K562 (cell line): ENCODE data around the gene TULP3. TPM values are rescaled to one million over a fixed set of nuclear protein-coding genes. Genes with fewer than 3 reads are reported as not detected.
A peak's percentile ranks its signal among the peaks of the same experiment; 100 is the strongest.

ENCODE experiments used
- ATAC-seq: fragments of 200-7000 bp; cut with Tn5 transposase; 3 replicates; pipeline ENCODE4 v1.9.1; 2020; ENCODE audit warnings: moderate library complexity
- BruUV-seq: library from RNA; stranded (reverse); fragments of 400-500 nt; replicated peaks from 2 replicates; lab custom pipeline; 2021; lab: Mats Ljungman, UMichigan
- CTCF ChIA-PET: fragments of 300-600 bp; formaldehyde crosslinking; extraction: SDS; loops from one replicate; lab custom pipeline; 2021; ENCODE audit warnings: low intra/inter-chr PET ratio; lab: Yijun Ruan, JAX
- POLR2A ChIA-PET: fragments of 300-600, 350-650 bp; sonication (Branson Sonifier 250); formaldehyde crosslinking; extraction: SDS; loops from one replicate; lab custom pipeline; 2021; ENCODE audit warnings: antibody characterized with exemption, inconsistent platforms; lab: Yijun Ruan, JAX
- DNase-seq, 4 experiments: peaks; one replicate each; pipeline versions ENCODE4 v3.0.0 to v3.0.0-alpha.2; 2011 to 2018; ENCODE audit warnings: low spot score in 3 of 4, mixed read lengths in 3 of 4; ENCODE audit errors: extremely low read depth in 1 of 4
- FAIRE-seq: peaks from 2 replicates; lab custom pipeline; 2011; peaks lifted over from hg19 to GRCh38; lab: Jason Lieb, UNC
- H2AFZ ChIP-seq: 2 replicates; pipeline ENCODE4 v1.6.0; 2011; ENCODE audit warnings: low read depth, low read length, control low read depth, inconsistent platforms
- H3K27ac ChIP-seq: fragments of 200-600 bp; 3 replicates; pipeline ENCODE4 v1.8.0; 2011; ENCODE audit warnings: low read depth, mild to moderate bottlenecking, control low read depth, inconsistent platforms, low read length, moderate library complexity, mixed read lengths; ENCODE audit errors: extremely low read depth
- H3K27me3 ChIP-seq, 2 experiments: fragments of 300-600 bp in 1 of 2; 2 replicates in 1 of 2; 3 replicates in 1 of 2; pipeline versions ENCODE4 v1.6.0 to v1.8.0; 2011; ENCODE audit warnings: inconsistent platforms in 2 of 2, low read length in 2 of 2, mild to moderate bottlenecking in 1 of 2, mixed read lengths in 1 of 2, moderate library complexity in 1 of 2; ENCODE audit not compliant: control insufficient read depth in 2 of 2, insufficient read depth in 2 of 2
- H3K36me3 ChIP-seq: fragments of 300-600 bp; 3 replicates; pipeline ENCODE4 v1.8.0; 2011; ENCODE audit warnings: mild to moderate bottlenecking, low read length, inconsistent platforms; ENCODE audit not compliant: control insufficient read depth, insufficient read depth
- H3K4me1 ChIP-seq, 2 experiments: fragments of 200-600 bp in 1 of 2; replicated peaks in 1 of 2; 2 replicates in 1 of 2; 3 replicates in 1 of 2; pipeline versions ENCODE4 v1.5.1 to v1.8.0; 2011; ENCODE audit warnings: inconsistent platforms in 2 of 2, low read length in 2 of 2, mild to moderate bottlenecking in 1 of 2, mixed read lengths in 1 of 2, moderate library complexity in 1 of 2; ENCODE audit not compliant: control insufficient read depth in 2 of 2, insufficient read depth in 2 of 2
- H3K4me2 ChIP-seq: 2 replicates; pipeline ENCODE4 v1.6.1; 2011; ENCODE audit warnings: low read length, control low read depth, inconsistent platforms, mixed read lengths; ENCODE audit not compliant: insufficient read depth
- H3K4me3 ChIP-seq: fragments of 200-600 bp; sonication (generic), shearing (Covaris generic); 2 replicates; pipeline ENCODE4 v1.5.1; 2016; ENCODE audit warnings: control low read depth, inconsistent platforms
- H3K79me2 ChIP-seq: fragments of 200-600 bp; 3 replicates; pipeline ENCODE4 v1.8.0; 2011; ENCODE audit warnings: low read length, inconsistent platforms; ENCODE audit not compliant: control insufficient read depth, insufficient read depth
- H3K9ac ChIP-seq, 2 experiments: 2 replicates each; pipeline versions ENCODE4 v1.6.0 to v1.6.1; 2011; ENCODE audit warnings: low read depth in 2 of 2, low read length in 2 of 2, control low read depth in 1 of 2, inconsistent platforms in 1 of 2, mild to moderate bottlenecking in 1 of 2, mixed read lengths in 1 of 2; ENCODE audit not compliant: insufficient read depth in 1 of 2
- H3K9me1 ChIP-seq: one replicate; pipeline ENCODE4 v1.6.0; 2011; ENCODE audit warnings: inconsistent platforms, mild to moderate bottlenecking, low read length, moderate library complexity; ENCODE audit not compliant: control insufficient read depth, insufficient read depth
- H3K9me3 ChIP-seq: replicated peaks from 2 replicates; pipeline ENCODE4 v1.5.1; 2011; ENCODE audit warnings: low read depth, low read length, inconsistent platforms; ENCODE audit not compliant: control insufficient read depth, insufficient read depth
- H4K20me1 ChIP-seq: replicated peaks from 2 replicates; pipeline ENCODE4 v1.6.1; 2011; ENCODE audit warnings: low read length, inconsistent platforms, mixed read lengths; ENCODE audit not compliant: control insufficient read depth, insufficient read depth
- ADNP ChIP-seq: fragments of 200-800 bp; sonication (Bioruptor generic); IDR thresholded peaks from 2 replicates; pipeline ENCODE4 v1.6.1; 2016; ENCODE audit warnings: missing genetic modification characterization, missing compliant biosample characterization
- ARID2 ChIP-seq: fragments of 450-650 bp; IDR thresholded peaks from 2 replicates; pipeline ENCODE4 v1.6.1; 2017; ENCODE audit warnings: antibody characterized with exemption, mild to moderate bottlenecking
- CEBPB ChIP-seq: fragments of 450-650 bp; IDR thresholded peaks from 2 replicates; pipeline ENCODE4 v1.6.1; 2016; ENCODE audit warnings: missing genetic modification characterization, missing compliant biosample characterization
- CEBPG ChIP-seq, 3 experiments: fragments of 200-800 bp in 1 of 3; sonication (Bioruptor generic) in 1 of 3; sonication (generic) in 1 of 3; formaldehyde crosslinking in 1 of 3; IDR thresholded peaks in 2 of 3; conservative IDR thresholded peaks in 1 of 3; 2 replicates each; pipeline versions ENCODE4 v1.6.1 to v1.8.0; 2016 to 2022; ENCODE audit warnings: missing compliant biosample characterization in 2 of 3, missing genetic modification characterization in 2 of 3, mild to moderate bottlenecking in 1 of 3, missing genetic modification reagents in 1 of 3
- HMBOX1 ChIP-seq: sonication (generic); IDR thresholded peaks from 2 replicates; pipeline ENCODE4 v1.6.1; 2016
- POLR2H ChIP-seq: IDR thresholded peaks from 2 replicates; pipeline ENCODE4 v1.6.1; 2016; ENCODE audit warnings: missing genetic modification characterization, low read depth, mild to moderate bottlenecking, control low read depth, missing compliant biosample characterization, moderate library complexity
- WGBS: fragments of 100-300 bp; shearing (Covaris generic); methylation state at CpG from one replicate; pipeline ENCODE4 v1.1.6; 2016; ENCODE audit warnings: low coverage, mixed read lengths; ENCODE audit not compliant: insufficient coverage; ENCODE audit errors: missing lambda C conversion rate; 5-methylcytosine and 5-hydroxymethylcytosine counted together
- in situ Hi-C: fragments of 300-500 bp; cut with MboI; formaldehyde crosslinking; loops from 4 replicates; pipeline ENCODE4 v1.15.0; 2018; ENCODE audit warnings: inconsistent platforms, mixed read lengths
- intact Hi-C: fragments of 100-400 bp; cut with micrococcal nuclease; formaldehyde crosslinking; loops from 2 replicates; pipeline ENCODE4 v1.14.2; 2022
- polyA plus RNA-seq, 8 experiments: library from polyadenylated mRNA; depleted of rRNA in 4 of 8; stranded (reverse) in 5 of 8; unstranded in 3 of 8; fragments of >200 nt; fragmentation: Nextera tagmentation in 2 of 8; fragmentation: Illumina TruSeq in 1 of 8; extraction: Ambion mirVana in 2 of 8; extraction: Trizol in 1 of 8; gene quantifications; 2 replicates each; pipeline versions ENCODE4 v1.2.1 to v1.2.3, GENCODE V29; 2011 to 2014; ENCODE audit warnings: inconsistent platforms in 1 of 8, missing spikeins in 1 of 8
- total RNA-seq, 7 experiments: library from RNA; depleted of rRNA in 6 of 7; stranded (reverse); fragments of >200 nt in 6 of 7; fragmentation: Illumina TruSeq in 2 of 7; extraction: Trizol in 2 of 7; gene quantifications; 2 replicates each; pipeline versions ENCODE4 v1.2.1 to v1.2.3, GENCODE V29; 2011 to 2021; ENCODE audit warnings: low replicate concordance in 1 of 7
- TF ChIP-seq, protein P1 (sequence below): fragments of 200-800 bp; sonication (Bioruptor generic); IDR thresholded peaks from 2 replicates; pipeline ENCODE4 v1.6.1; 2017; ENCODE audit warnings: missing genetic modification characterization, missing compliant biosample characterization
- TF ChIP-seq, protein P2 (sequence below), 2 experiments: fragments of 450-650 bp in 1 of 2; sonication (generic) in 1 of 2; formaldehyde crosslinking in 1 of 2; IDR thresholded peaks in 1 of 2; conservative IDR thresholded peaks in 1 of 2; 2 replicates each; pipeline versions ENCODE4 v1.6.1 to v1.8.1; 2016 to 2023; ENCODE audit warnings: mild to moderate bottlenecking in 2 of 2, moderate library complexity in 2 of 2, inconsistent platforms in 1 of 2, missing genetic modification reagents in 1 of 2

Gene TULP3
- total and polyA plus RNA-seq, 9 of the 15 experiments (the other 6 are each of a cell fraction or from before 2014, with no cell fraction given) = 3.6 to 13.3 (median 7.3) TPM

DNA sequence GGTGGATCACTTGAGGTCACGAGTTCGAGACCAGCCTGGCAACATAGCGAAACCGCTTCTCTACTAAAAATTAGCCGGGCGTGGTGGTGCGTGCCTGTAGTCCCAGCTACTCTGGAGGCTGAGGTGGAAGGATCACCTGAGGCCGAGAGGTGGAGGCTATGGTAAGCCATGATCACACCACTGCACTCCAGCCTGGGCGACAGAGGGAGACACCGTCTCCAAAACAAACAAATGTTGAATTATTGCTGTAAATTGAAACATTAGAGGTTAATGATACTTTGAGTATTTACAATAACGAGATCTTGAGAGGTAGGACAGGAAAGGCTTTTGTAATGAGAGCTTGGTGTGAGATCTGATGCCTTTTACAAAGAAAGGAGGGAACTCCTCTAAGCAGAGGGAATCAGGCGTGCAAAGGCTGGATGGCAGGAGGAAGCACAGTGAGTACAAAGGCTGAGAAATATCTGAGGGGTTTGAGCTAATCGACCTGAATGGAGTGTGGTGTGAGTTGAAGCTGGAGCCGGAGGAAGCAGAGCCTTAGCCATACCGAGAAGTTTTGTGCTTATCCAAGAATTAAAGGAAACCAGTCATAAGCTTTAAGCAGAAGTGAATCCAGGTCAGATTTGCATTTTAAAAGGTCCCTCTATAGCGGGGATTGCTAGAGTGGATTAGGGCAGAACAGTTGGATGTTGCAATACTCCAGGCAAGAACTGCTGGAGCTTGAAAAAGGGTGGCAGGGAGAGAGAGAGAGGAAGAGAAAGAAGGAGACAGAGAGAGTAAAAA, 12.5 kb upstream of the TULP3 start:
- no peaks in the 10 kb centered on the region for H3K9me1 ChIP-seq
- H3K27me3 ChIP-seq = no peaks in the 10 kb centered on the region
- peaks cover 14% of the 10 kb centered on the region; the same call in 1 of the 3 replicates for H3K36me3 ChIP-seq
- DNase-seq (peak in 1 of 4 experiments; percentile 44), FAIRE-seq (no peak), ATAC-seq (peak; percentile 56)
- in situ Hi-C loops (loop anchor here (10.0 kb wide), 1 partner anchor 157 kb away; no protein-coding TSS in a partner anchor), intact Hi-C loops (no loop called here)
- POLR2A ChIA-PET = interaction anchor here (0.7 to 1.1 kb wide), 3 partner anchors 13 to 95 kb away, joined by 3 to 6 read pairs (median 4); partner anchors contain the start of gene TULP3
- CTCF ChIA-PET = no interaction called here
- peak overlapping the region; percentile 85 for H3K27ac ChIP-seq
- WGBS = 5% methylated on average over 13 of the region's 16 CpGs
- no peaks in the 10 kb centered on the region for H3K9me3 ChIP-seq
- H3K4me2 ChIP-seq = peak overlapping the region; percentile 83
- H2AFZ ChIP-seq = peak overlapping the region; percentile 52
- peak overlapping the region; percentile 83 to 99 for H3K9ac ChIP-seq
- H3K4me3 ChIP-seq = peak overlapping the region; percentile 92
- peaks cover 7 to 12% of the 10 kb centered on the region in 2 experiments; a peak in 4 of 5 replicates for H3K4me1 ChIP-seq
- H3K79me2 ChIP-seq = peaks cover 60% of the 10 kb centered on the region
- TF ChIP-seq HMBOX1 (no peak), POLR2H (tag) (no peak), ARID2 (0 out of 2 replicates have a peak, but pooled peaks have one; percentile 5), CEBPG (CRISPR knock-in tag; IDR thresholded peaks at IDR 0.05) (0 out of 2 replicates have a peak, but pooled peaks have one; percentile 33), CEBPG (tag; conservative IDR thresholded peaks at IDR 0.05 in 1 of 2, IDR thresholded peaks at IDR 0.05 in 1 of 2) (peak; percentile 43 to 53; a peak in 1 of 4 replicates), ADNP (tag) (peak; percentile 60; the same call in 1 of the 2 replicates), CEBPB (peak; percentile 87)
- TF ChIP-seq, protein P1, sequence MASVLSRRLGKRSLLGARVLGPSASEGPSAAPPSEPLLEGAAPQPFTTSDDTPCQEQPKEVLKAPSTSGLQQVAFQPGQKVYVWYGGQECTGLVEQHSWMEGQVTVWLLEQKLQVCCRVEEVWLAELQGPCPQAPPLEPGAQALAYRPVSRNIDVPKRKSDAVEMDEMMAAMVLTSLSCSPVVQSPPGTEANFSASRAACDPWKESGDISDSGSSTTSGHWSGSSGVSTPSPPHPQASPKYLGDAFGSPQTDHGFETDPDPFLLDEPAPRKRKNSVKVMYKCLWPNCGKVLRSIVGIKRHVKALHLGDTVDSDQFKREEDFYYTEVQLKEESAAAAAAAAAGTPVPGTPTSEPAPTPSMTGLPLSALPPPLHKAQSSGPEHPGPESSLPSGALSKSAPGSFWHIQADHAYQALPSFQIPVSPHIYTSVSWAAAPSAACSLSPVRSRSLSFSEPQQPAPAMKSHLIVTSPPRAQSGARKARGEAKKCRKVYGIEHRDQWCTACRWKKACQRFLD (CRISPR knock-in tag) = peak; percentile 31; the same call in 1 of the 2 replicates
- TF ChIP-seq, protein P2, sequence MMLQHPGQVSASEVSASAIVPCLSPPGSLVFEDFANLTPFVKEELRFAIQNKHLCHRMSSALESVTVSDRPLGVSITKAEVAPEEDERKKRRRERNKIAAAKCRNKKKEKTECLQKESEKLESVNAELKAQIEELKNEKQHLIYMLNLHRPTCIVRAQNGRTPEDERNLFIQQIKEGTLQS (IDR thresholded peaks at IDR 0.05) = 0 out of 2 replicates have a peak, but pooled peaks have one; percentile 13
- TF ChIP-seq, protein P2 (CRISPR knock-in tag; conservative IDR thresholded peaks at IDR 0.05) = no peak
- BruUV-seq = no TSS peak
- H4K20me1 ChIP-seq = no peaks in the 10 kb centered on the region
